ENCODE results near the gene KRTAP4-1. TPM values are rescaled to one million over a fixed set of nuclear protein-coding genes. Genes with fewer than 3 reads are reported as not detected.
"Not testable (repeated sequence)": the region's sequence is repeated elsewhere in the genome, so short reads cannot be mapped to it uniquely, and the experiment has no call there.

Gene KRTAP4-1
- total and polyA plus RNA-seq, 4 donors, result not detected

- Histone ChIP-seq H3K36me3 (ENCODE audit: control insufficient read depth in 4 of 4, insufficient read depth in 3 of 4, low read depth in 1 of 4, low read length in 3 of 4) (no peaks in the 10 kb centered on the region), H3K4me1 (ENCODE audit: control insufficient read depth in 4 of 4, insufficient read depth in 4 of 4, low read length in 3 of 4) (no peaks in the 10 kb centered on the region), H3K27me3 (ENCODE audit: control insufficient read depth in 4 of 4, insufficient read depth in 4 of 4, low read length in 3 of 4) (peaks cover 0 to 9% (median 0%) of the 10 kb centered on the region in 4 donors), H3K9me3 (ENCODE audit: control insufficient read depth in 4 of 4, low read length in 3 of 4) (peaks cover 0 to 3% (median 0%) of the 10 kb centered on the region in 4 donors), H3K9ac (ENCODE audit: low read depth in 1 of 2, low read length in 2 of 2) (no peak overlapping the region), H3K4me3 (ENCODE audit: low read depth in 1 of 3, low read length in 3 of 3) (no peak overlapping the region), H3K27ac (ENCODE audit: low read depth in 1 of 2, low read length in 2 of 2) (no peak overlapping the region)
- TF ChIP-seq HNF4A (conservative IDR thresholded peaks at IDR 0.05), result no peak
- no peak for TF ChIP-seq FOXA2 (IDR thresholded peaks at IDR 0.05)
- TF ChIP-seq, protein P1, sequence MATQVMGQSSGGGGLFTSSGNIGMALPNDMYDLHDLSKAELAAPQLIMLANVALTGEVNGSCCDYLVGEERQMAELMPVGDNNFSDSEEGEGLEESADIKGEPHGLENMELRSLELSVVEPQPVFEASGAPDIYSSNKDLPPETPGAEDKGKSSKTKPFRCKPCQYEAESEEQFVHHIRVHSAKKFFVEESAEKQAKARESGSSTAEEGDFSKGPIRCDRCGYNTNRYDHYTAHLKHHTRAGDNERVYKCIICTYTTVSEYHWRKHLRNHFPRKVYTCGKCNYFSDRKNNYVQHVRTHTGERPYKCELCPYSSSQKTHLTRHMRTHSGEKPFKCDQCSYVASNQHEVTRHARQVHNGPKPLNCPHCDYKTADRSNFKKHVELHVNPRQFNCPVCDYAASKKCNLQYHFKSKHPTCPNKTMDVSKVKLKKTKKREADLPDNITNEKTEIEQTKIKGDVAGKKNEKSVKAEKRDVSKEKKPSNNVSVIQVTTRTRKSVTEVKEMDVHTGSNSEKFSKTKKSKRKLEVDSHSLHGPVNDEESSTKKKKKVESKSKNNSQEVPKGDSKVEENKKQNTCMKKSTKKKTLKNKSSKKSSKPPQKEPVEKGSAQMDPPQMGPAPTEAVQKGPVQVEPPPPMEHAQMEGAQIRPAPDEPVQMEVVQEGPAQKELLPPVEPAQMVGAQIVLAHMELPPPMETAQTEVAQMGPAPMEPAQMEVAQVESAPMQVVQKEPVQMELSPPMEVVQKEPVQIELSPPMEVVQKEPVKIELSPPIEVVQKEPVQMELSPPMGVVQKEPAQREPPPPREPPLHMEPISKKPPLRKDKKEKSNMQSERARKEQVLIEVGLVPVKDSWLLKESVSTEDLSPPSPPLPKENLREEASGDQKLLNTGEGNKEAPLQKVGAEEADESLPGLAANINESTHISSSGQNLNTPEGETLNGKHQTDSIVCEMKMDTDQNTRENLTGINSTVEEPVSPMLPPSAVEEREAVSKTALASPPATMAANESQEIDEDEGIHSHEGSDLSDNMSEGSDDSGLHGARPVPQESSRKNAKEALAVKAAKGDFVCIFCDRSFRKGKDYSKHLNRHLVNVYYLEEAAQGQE (IDR thresholded peaks at IDR 0.05), result no peak
- TF ChIP-seq ZBTB33 (IDR thresholded peaks at IDR 0.05), result no peak
- TF ChIP-seq, protein P2, sequence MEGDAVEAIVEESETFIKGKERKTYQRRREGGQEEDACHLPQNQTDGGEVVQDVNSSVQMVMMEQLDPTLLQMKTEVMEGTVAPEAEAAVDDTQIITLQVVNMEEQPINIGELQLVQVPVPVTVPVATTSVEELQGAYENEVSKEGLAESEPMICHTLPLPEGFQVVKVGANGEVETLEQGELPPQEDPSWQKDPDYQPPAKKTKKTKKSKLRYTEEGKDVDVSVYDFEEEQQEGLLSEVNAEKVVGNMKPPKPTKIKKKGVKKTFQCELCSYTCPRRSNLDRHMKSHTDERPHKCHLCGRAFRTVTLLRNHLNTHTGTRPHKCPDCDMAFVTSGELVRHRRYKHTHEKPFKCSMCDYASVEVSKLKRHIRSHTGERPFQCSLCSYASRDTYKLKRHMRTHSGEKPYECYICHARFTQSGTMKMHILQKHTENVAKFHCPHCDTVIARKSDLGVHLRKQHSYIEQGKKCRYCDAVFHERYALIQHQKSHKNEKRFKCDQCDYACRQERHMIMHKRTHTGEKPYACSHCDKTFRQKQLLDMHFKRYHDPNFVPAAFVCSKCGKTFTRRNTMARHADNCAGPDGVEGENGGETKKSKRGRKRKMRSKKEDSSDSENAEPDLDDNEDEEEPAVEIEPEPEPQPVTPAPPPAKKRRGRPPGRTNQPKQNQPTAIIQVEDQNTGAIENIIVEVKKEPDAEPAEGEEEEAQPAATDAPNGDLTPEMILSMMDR (IDR thresholded peaks at IDR 0.05; ENCODE audit: low read depth, low read length, missing input control), result no peak
- no peak for TF ChIP-seq EGR1 (IDR thresholded peaks at IDR 0.05; ENCODE audit: low read depth in 2 of 2)
- TF ChIP-seq MAX (IDR thresholded peaks at IDR 0.05), result no peak
- no peak for TF ChIP-seq JUND (IDR thresholded peaks at IDR 0.05)
- no peak for TF ChIP-seq RAD21 (IDR thresholded peaks at IDR 0.05)
- TF ChIP-seq RXRA (IDR thresholded peaks at IDR 0.05), result no peak
- DNase-seq (ENCODE audit: low spot score), result no peak
- WGBS, result 80% methylated on average over 6 of the region's 6 CpGs
Observed at GRCh38 chr17:41231731-41232130, 47.0 kb upstream of the KRTAP4-1 start.

DNA sequence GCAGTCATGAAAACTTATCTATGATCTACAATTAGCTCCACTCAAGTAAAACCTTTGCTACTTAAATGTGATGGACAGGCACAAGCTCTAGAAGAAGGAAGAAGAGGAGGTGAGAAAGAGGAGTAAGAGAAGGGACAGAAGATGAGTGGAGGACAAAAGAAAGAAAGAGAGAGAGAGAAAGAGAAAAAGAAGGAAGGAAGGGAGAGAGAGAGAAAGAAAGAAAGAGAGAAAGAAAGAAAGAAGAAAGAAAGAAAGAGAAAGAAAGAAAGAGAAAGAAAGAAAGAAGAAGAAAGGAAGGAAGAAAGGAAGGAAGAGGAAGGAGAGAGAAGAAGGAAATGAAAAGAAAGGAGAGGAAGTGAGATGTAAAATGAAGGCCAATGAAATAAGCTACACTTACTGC lies 45.4 kb upstream of the KRTAP4-1 start:
- Histone ChIP-seq H3K27me3 (ENCODE audit: control insufficient read depth in 4 of 4, insufficient read depth in 4 of 4, low read length in 3 of 4) (peaks cover 0 to 9% (median 0%) of the 10 kb centered on the region in 4 donors), H3K9me3 (ENCODE audit: control insufficient read depth in 4 of 4, low read length in 3 of 4) (peaks cover 0 to 3% (median 0%) of the 10 kb centered on the region in 4 donors), H3K27ac (ENCODE audit: low read depth in 1 of 2, low read length in 2 of 2) (no peak overlapping the region), H3K4me3 (ENCODE audit: low read depth in 1 of 3, low read length in 3 of 3) (no peak overlapping the region), H3K4me1 (ENCODE audit: control insufficient read depth in 4 of 4, insufficient read depth in 4 of 4, low read length in 3 of 4) (no peaks in the 10 kb centered on the region), H3K9ac (ENCODE audit: low read depth in 1 of 2, low read length in 2 of 2) (no peak overlapping the region), H3K36me3 (ENCODE audit: control insufficient read depth in 4 of 4, insufficient read depth in 3 of 4, low read depth in 1 of 4, low read length in 3 of 4) (no peaks in the 10 kb centered on the region)
- DNase-seq (ENCODE audit: low spot score), result no peak
- TF ChIP-seq JUND (IDR thresholded peaks at IDR 0.05) (no peak), HNF4A (conservative IDR thresholded peaks at IDR 0.05) (no peak)

- H3K27me3 ChIP-seq (ENCODE audit: control insufficient read depth in 4 of 4, insufficient read depth in 4 of 4, low read length in 3 of 4); H3K36me3 ChIP-seq (ENCODE audit: control insufficient read depth in 4 of 4, insufficient read depth in 3 of 4, low read depth in 1 of 4, low read length in 3 of 4); DNase-seq (ENCODE audit: low spot score); H3K27ac ChIP-seq (ENCODE audit: low read depth in 1 of 2, low read length in 2 of 2); H3K9me3 ChIP-seq (ENCODE audit: control insufficient read depth in 4 of 4, low read length in 3 of 4); H3K4me3 ChIP-seq (ENCODE audit: low read depth in 1 of 3, low read length in 3 of 3); H3K9ac ChIP-seq (ENCODE audit: low read depth in 1 of 2, low read length in 2 of 2); H3K4me1 ChIP-seq (ENCODE audit: control insufficient read depth in 4 of 4, insufficient read depth in 4 of 4, low read length in 3 of 4): not testable (repeated sequence)
- 54% methylated on average over 2 of the region's 4 CpGs for WGBS
Observed at GRCh38 chr17:41226598-41227095, 41.9 kb upstream of the KRTAP4-1 start, which contains the start of gene KRTAP9-2. Gene KRTAP9-2, plus strand, starts transcription at chr17:41226648. Its CDS starts 7 bp downstream, at chr17:41226655.
